Astrocyte (in vitro differentiated cells and primary cell): Measurements from ENCODE around the gene NCR2. TPM values are rescaled to one million over a fixed set of nuclear protein-coding genes. Genes with fewer than 3 reads are reported as not detected.

Experiments
- DNase-seq: peaks from one replicate; pipeline ENCODE4 v3.0.0-alpha.2; 2010; ENCODE audit warnings: low read depth
- FAIRE-seq: peaks from 2 replicates; lab custom pipeline; 2011; peaks lifted over from hg19 to GRCh38; lab: Jason Lieb, UNC
- H2AFZ ChIP-seq: 2 replicates; pipeline ENCODE4 v1.6.0; 2012; ENCODE audit warnings: low read depth, low read length, inconsistent platforms
- H3K27ac ChIP-seq: 2 replicates; pipeline ENCODE4 v1.5.1; 2011; ENCODE audit warnings: low read depth, low read length, inconsistent platforms
- H3K27me3 ChIP-seq: 2 replicates; pipeline ENCODE4 v1.6.0; 2011; ENCODE audit warnings: low read length, inconsistent platforms; ENCODE audit not compliant: insufficient read depth
- H3K36me3 ChIP-seq: 2 replicates; pipeline ENCODE4 v1.5.1; 2011; ENCODE audit warnings: low read length, inconsistent platforms; ENCODE audit not compliant: insufficient read depth
- H3K4me1 ChIP-seq: 2 replicates; pipeline ENCODE4 v1.5.1; 2011; ENCODE audit warnings: low read length, inconsistent platforms; ENCODE audit not compliant: insufficient read depth
- H3K4me2 ChIP-seq: 2 replicates; pipeline ENCODE4 v1.6.0; 2012; ENCODE audit warnings: low read length, inconsistent platforms
- H3K4me3 ChIP-seq: 2 replicates; pipeline ENCODE4 v1.5.1; 2011; ENCODE audit warnings: low read depth, mild to moderate bottlenecking, low read length, inconsistent platforms; ENCODE audit not compliant: insufficient read depth
- H3K79me2 ChIP-seq: 2 replicates; pipeline ENCODE4 v1.6.0; 2012; ENCODE audit warnings: mild to moderate bottlenecking, low read length, inconsistent platforms; ENCODE audit not compliant: insufficient read depth
- H3K9ac ChIP-seq: 2 replicates; pipeline ENCODE4 v1.6.0; 2012; ENCODE audit warnings: mild to moderate bottlenecking, low read length, inconsistent platforms
- H3K9me3 ChIP-seq: 2 replicates; pipeline ENCODE4 v1.5.1; 2012; ENCODE audit warnings: low read depth, mild to moderate bottlenecking, low read length, inconsistent platforms; ENCODE audit not compliant: insufficient read depth
- H4K20me1 ChIP-seq: 2 replicates; pipeline ENCODE4 v1.6.0; 2012; ENCODE audit warnings: low read length, inconsistent platforms; ENCODE audit not compliant: insufficient read depth
- H3K27ac Mint-ChIP-seq: one replicate; pipeline ENCODE4 v1.8.0; 2021; ENCODE audit warnings: mild to moderate bottlenecking, mixed read lengths; ENCODE audit not compliant: unreplicated experiment
- H3K27me3 Mint-ChIP-seq: one replicate; pipeline ENCODE4 v1.8.0; 2021; ENCODE audit warnings: low read depth, mixed read lengths; ENCODE audit not compliant: unreplicated experiment
- H3K36me3 Mint-ChIP-seq: one replicate; pipeline ENCODE4 v1.8.0; 2021; ENCODE audit warnings: low read depth, mixed read lengths; ENCODE audit not compliant: unreplicated experiment
- H3K4me1 Mint-ChIP-seq: one replicate; pipeline ENCODE4 v1.8.0; 2021; ENCODE audit warnings: low read depth, mixed read lengths; ENCODE audit not compliant: unreplicated experiment
- H3K4me3 Mint-ChIP-seq: one replicate; pipeline ENCODE4 v1.8.0; 2021; ENCODE audit warnings: mild to moderate bottlenecking, moderate library complexity, mixed read lengths; ENCODE audit not compliant: unreplicated experiment
- H3K9me3 Mint-ChIP-seq: one replicate; pipeline ENCODE4 v1.8.0; 2021; ENCODE audit warnings: mild to moderate bottlenecking, mixed read lengths; ENCODE audit not compliant: unreplicated experiment
- EZH2 ChIP-seq: IDR thresholded peaks from 2 replicates; pipeline ENCODE4 v1.6.1; 2012; ENCODE audit warnings: mild to moderate bottlenecking, low read length, inconsistent platforms; ENCODE audit not compliant: insufficient read depth
- total RNA-seq: library from RNA; stranded (reverse); gene quantifications from 2 replicates; pipeline ENCODE4 v1.2.1, GENCODE V29; 2021
- TF ChIP-seq, protein P1 (sequence below): IDR thresholded peaks from 2 replicates; pipeline ENCODE4 v1.5.1; 2011; ENCODE audit warnings: low read depth, mild to moderate bottlenecking, inconsistent platforms, low read length, moderate library complexity; ENCODE audit not compliant: insufficient read depth

Gene NCR2
- total RNA-seq, 1 donor from 2014 or later = not detected

DNA sequence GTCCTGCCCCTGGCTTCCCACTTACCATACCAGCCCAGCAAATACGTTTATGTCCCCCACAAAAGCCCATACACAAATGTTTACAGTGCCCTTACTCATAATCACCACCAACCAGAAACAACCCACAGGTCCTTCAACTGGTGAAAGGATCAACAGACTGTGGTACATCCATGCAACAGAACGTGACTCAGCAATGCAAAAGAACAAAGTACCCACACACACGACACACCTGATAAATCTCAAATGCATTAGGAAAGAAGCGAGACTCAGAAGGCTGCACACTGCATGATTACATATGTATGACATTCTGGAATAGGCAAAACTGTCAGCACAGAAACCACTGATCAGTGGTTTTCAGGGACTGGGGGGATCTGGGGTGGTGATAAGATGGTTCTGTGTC lies 20.5 kb downstream of the NCR2 start:
- FAIRE-seq (no peak), DNase-seq (no peak)
- H3K27me3 Mint-ChIP-seq = peaks cover 48% of the 10 kb centered on the region

DNA sequence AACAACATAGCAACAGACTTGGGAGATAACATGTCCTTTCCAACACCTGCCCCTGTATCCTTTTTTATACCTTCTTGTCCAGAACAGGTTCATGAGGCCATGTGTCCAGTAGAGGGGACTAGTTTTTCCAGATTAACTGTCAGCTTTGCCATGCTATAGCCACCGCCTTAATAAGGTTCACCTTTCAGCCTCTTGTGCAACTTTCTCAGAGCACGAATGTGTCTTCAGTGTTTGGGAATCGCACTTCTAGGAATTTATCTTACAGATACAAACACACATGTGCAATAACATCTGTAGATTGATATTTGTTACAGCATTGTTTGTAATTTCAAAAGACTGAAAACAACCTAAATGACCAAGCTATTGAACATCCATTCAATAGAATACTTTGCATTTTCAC lies 21.4 kb downstream of the NCR2 start:
- no peaks in the 10 kb centered on the region for H4K20me1 ChIP-seq
- no peak overlapping the region for H2AFZ ChIP-seq
- no peak overlapping the region for H3K9ac ChIP-seq
- FAIRE-seq (peak; percentile 20), DNase-seq (no peak)
- no peak overlapping the region for H3K27ac ChIP-seq
- peaks cover 7% of the 10 kb centered on the region for H3K9me3 ChIP-seq
- no peaks in the 10 kb centered on the region for H3K36me3 Mint-ChIP-seq
- peaks cover 32% of the 10 kb centered on the region for H3K9me3 Mint-ChIP-seq
- no peak overlapping the region for H3K4me3 ChIP-seq
- peaks cover 48% of the 10 kb centered on the region for H3K27me3 Mint-ChIP-seq
- H3K36me3 ChIP-seq = no peaks in the 10 kb centered on the region
- H3K4me1 Mint-ChIP-seq = peaks cover 5% of the 10 kb centered on the region
- TF ChIP-seq EZH2 = no peak
- TF ChIP-seq, protein P1, sequence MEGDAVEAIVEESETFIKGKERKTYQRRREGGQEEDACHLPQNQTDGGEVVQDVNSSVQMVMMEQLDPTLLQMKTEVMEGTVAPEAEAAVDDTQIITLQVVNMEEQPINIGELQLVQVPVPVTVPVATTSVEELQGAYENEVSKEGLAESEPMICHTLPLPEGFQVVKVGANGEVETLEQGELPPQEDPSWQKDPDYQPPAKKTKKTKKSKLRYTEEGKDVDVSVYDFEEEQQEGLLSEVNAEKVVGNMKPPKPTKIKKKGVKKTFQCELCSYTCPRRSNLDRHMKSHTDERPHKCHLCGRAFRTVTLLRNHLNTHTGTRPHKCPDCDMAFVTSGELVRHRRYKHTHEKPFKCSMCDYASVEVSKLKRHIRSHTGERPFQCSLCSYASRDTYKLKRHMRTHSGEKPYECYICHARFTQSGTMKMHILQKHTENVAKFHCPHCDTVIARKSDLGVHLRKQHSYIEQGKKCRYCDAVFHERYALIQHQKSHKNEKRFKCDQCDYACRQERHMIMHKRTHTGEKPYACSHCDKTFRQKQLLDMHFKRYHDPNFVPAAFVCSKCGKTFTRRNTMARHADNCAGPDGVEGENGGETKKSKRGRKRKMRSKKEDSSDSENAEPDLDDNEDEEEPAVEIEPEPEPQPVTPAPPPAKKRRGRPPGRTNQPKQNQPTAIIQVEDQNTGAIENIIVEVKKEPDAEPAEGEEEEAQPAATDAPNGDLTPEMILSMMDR = no peak
- peaks cover 15% of the 10 kb centered on the region for H3K27me3 ChIP-seq
- no peak overlapping the region for H3K4me3 Mint-ChIP-seq
- H3K79me2 ChIP-seq = no peaks in the 10 kb centered on the region
- no peak overlapping the region for H3K27ac Mint-ChIP-seq
- no peak overlapping the region for H3K4me2 ChIP-seq
- H3K4me1 ChIP-seq = no peaks in the 10 kb centered on the region

More for the DNA sequence above, 20.5 kb downstream of the NCR2 start:
- Histone ChIP-seq H2AFZ (no peak overlapping the region), H3K4me3 (no peak overlapping the region), H3K4me1 (no peaks in the 10 kb centered on the region), H3K27ac (no peak overlapping the region), H3K9ac (no peak overlapping the region), H3K27me3 (peaks cover 15% of the 10 kb centered on the region), H4K20me1 (no peaks in the 10 kb centered on the region), H3K9me3 (peaks cover 7% of the 10 kb centered on the region), H3K4me2 (no peak overlapping the region), H3K79me2 (no peaks in the 10 kb centered on the region), H3K36me3 (no peaks in the 10 kb centered on the region)
- TF ChIP-seq EZH2 = no peak
- TF ChIP-seq, protein P1 = no peak
- Mint-ChIP-seq H3K9me3 (peaks cover 23% of the 10 kb centered on the region), H3K27ac (no peak overlapping the region), H3K36me3 (no peaks in the 10 kb centered on the region), H3K4me3 (no peak overlapping the region), H3K4me1 (peaks cover 5% of the 10 kb centered on the region)

DNA sequence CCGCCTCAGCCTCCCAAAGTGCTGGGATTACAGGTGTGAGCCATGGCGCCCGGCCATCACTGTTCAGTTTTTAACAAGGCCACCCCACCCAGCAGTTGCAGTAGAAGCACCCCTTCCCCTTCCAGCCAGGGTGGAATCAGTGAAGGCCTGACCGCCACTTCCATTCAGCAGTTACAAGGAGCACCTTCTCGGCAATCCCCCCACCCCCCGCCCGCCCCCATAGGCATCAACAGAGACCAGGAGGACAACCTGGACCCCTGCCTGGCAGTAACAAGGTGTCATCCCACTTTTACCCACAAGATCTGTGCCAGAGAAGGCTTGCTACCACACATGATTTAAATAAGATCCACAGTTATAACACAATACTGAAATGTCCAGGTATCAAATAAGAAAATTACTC lies 23.1 kb downstream of the NCR2 start:
- DNase-seq (no peak), FAIRE-seq (no peak)
- H3K27me3 ChIP-seq = peaks cover 9% of the 10 kb centered on the region
- H3K4me2 ChIP-seq = no peak overlapping the region
- H3K36me3 ChIP-seq = no peaks in the 10 kb centered on the region
- no peak for TF ChIP-seq EZH2
- TF ChIP-seq, protein P1 = no peak
- no peak overlapping the region for H3K9ac ChIP-seq
- no peak overlapping the region for H3K27ac Mint-ChIP-seq
- H3K4me3 Mint-ChIP-seq = no peak overlapping the region
- peaks cover 7% of the 10 kb centered on the region for H3K9me3 ChIP-seq
- no peak overlapping the region for H3K27ac ChIP-seq
- peaks cover 36% of the 10 kb centered on the region for H3K27me3 Mint-ChIP-seq
- no peaks in the 10 kb centered on the region for H3K4me1 Mint-ChIP-seq
- no peak overlapping the region for H3K4me3 ChIP-seq
- H3K9me3 Mint-ChIP-seq = peaks cover 34% of the 10 kb centered on the region
- H3K79me2 ChIP-seq = no peaks in the 10 kb centered on the region
- H3K4me1 ChIP-seq = no peaks in the 10 kb centered on the region
- no peaks in the 10 kb centered on the region for H4K20me1 ChIP-seq
- no peak overlapping the region for H2AFZ ChIP-seq
- H3K36me3 Mint-ChIP-seq = no peaks in the 10 kb centered on the region
